Adrenal gland (tissue), 12 donors: ENCODE measurements around the gene TRIM66. TPM values are rescaled to one million over a fixed set of nuclear protein-coding genes. Genes with fewer than 3 reads are reported as not detected.

Experiments
- DNase-seq, 7 donors: peaks; one replicate each; pipeline ENCODE4 v3.0.0-alpha.2; 2019 to 2020
- H3K27ac ChIP-seq, 5 donors: fragments of 200-600 bp; sonication (generic) in 4 of 5; 1 replicate in 3 of 5; 2 replicates in 2 of 5; pipeline versions ENCODE4 v1.5.1 to v1.8.0; 2016 to 2020; ENCODE audit warnings: mild to moderate bottlenecking in 1 of 5
- H3K27me3 ChIP-seq: fragments of 200-600 bp; 2 replicates; pipeline ENCODE4 v1.8.0; 2021
- H3K36me3 ChIP-seq, 2 donors: fragments of 200-600 bp; replicated peaks in 1 of 2; 1 replicate in 1 of 2; 2 replicates in 1 of 2; pipeline versions ENCODE4 v1.5.1 to v1.8.0; 2018 to 2022
- H3K4me1 ChIP-seq, 2 donors: fragments of 200-600 bp; replicated peaks in 1 of 2; 1 replicate in 1 of 2; 2 replicates in 1 of 2; pipeline versions ENCODE4 v1.5.1 to v1.8.0; 2018 to 2021
- H3K4me3 ChIP-seq, 4 donors: fragments of 200-600 bp; sonication (generic) in 3 of 4; one replicate each; pipeline ENCODE4 v1.5.1; 2016 to 2018
- H3K9me3 ChIP-seq, 3 donors: fragments of 200-600 bp; sonication (generic) in 1 of 3; replicated peaks in 1 of 3; 1 replicate in 2 of 3; 2 replicates in 1 of 3; pipeline versions ENCODE4 v1.5.1 to v1.8.0; 2016 to 2021
- CTCF ChIP-seq, 6 experiments: fragments of 450-650 bp in 4 of 6; fragments of 200-600 bp in 2 of 6; sonication (generic) in 1 of 6; IDR thresholded peaks; 1 replicate in 5 of 6; 2 replicates in 1 of 6; pipeline versions ENCODE4 v1.5.1 to v1.8.0; 2016 to 2021; ENCODE audit warnings: antibody characterized with exemption in 6 of 6, mild to moderate bottlenecking in 2 of 6, moderate library complexity in 1 of 6
- POLR2A ChIP-seq, 2 donors: fragments of 450-650 bp; IDR thresholded peaks; one replicate each; pipeline ENCODE4 v1.6.1; 2017; ENCODE audit warnings: antibody characterized with exemption in 2 of 2, mild to moderate bottlenecking in 2 of 2, moderate library complexity in 1 of 2
- WGBS, 4 donors: extraction: QIAGEN DNeasy Blood & Tissue Kit in 2 of 4; methylation state at CpG; one replicate each; pipeline versions ENCODE4 v1.1.5 to v1.1.7; 2013 to 2017; 5-methylcytosine and 5-hydroxymethylcytosine counted together
- intact Hi-C, 2 donors: fragments of 100-400 bp; cut with DNase I; formaldehyde crosslinking; loops; one replicate each; pipeline versions ENCODE4 v1.14.1 to v1.15.0; 2022 to 2023
- polyA plus RNA-seq, 3 donors: library from polyadenylated mRNA; stranded (reverse); fragments of 200-250 nt in 2 of 3; fragments of 350-450 nt in 1 of 3; fragmentation: Illumina TruSeq in 1 of 3; extraction: RNeasy Lipid Tissue Mini Kit (QIAGEN cat#74804) in 1 of 3; gene quantifications; one replicate each; pipeline ENCODE4 v1.2.3, GENCODE V29; 2013 to 2014
- total RNA-seq, 9 donors: library from RNA; depleted of rRNA in 4 of 9; stranded (reverse); fragments of >200 nt in 4 of 9; fragments of 120-200 nt in 1 of 9; fragmentation: NEBNext Ultra II Directional in 1 of 9; extraction: Animal tissue kit (Norgen Biotek cat#: 25700) in 1 of 9; gene quantifications; one replicate each; pipeline versions ENCODE4 v1.1.0 to v1.2.4, GENCODE V29; 2013 to 2023
- donor health status: healthy with polysubstance abuse.
- donor health status: Bipolar disorder and iron deficiency.
- donor health status: DM: yes; HTN: yes; CAD: no.
- donor health status: DM: no; HTN: no; CAD: no.
- donor health status: DM: no; HTN: no; CAD: no.
- donor health status: DM: yes; HTN: yes; CAD: no.

Gene TRIM66
- total and polyA plus RNA-seq, 12 donors: 3.6 to 18.4 (median 8.3) TPM

- intact Hi-C loops: no loop called here
- H3K27ac ChIP-seq: peak overlapping the region in 3 of 5 donors; percentile 4 to 90 (median 16)
Observed at GRCh38 chr11:8724682-8725081, 42.2 kb upstream of the TRIM66 start.

DNA sequence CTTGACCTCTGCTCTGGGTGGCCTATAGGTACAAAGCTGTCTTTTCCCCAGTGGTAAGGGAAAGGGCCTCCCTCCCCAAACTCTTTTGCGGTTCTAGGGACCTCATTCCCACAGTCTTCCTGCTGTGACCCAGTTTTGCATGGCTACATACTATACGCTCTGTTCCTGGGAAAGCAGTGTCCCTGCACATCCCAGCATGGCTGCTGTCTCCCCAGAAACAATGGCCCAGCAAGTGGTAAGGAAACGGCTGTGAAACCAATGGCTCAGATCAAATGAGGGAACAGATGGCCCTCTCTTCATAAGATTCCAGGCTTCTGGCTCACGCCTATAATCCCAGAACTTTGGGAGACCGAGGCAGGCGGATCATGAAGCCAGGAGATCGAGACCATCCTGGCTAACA, 41.2 kb upstream of the TRIM66 start:
- Histone ChIP-seq H3K36me3 (peaks cover 0 to 14% of the 10 kb centered on the region in 2 donors), H3K27me3 (no peaks in the 10 kb centered on the region), H3K4me3 (no peak overlapping the region), H3K4me1 (peaks cover 34 to 75% of the 10 kb centered on the region in 2 donors), H3K27ac (peak overlapping the region in 3 of 5 donors; percentile 16 to 90 (median 88)), H3K9me3 (no peaks in the 10 kb centered on the region)
- DNase-seq: no peak
- TF ChIP-seq CTCF (IDR thresholded peaks at IDR 0.05) (no peak), POLR2A (IDR thresholded peaks at IDR 0.05) (no peak)
- 83 to 95% (median 91%) methylated on average over 7 of the region's 7 CpGs for WGBS, 4 donors
- intact Hi-C loops: no loop called here

More at GRCh38 chr11:8724682-8725081, 42.2 kb upstream of the TRIM66 start:
- 41 to 69% (median 63%) methylated on average over 5 to 7 of the region's 7 CpGs for WGBS, 4 donors
- no peaks in the 10 kb centered on the region for H3K9me3 ChIP-seq
- peaks cover 0 to 17% of the 10 kb centered on the region in 2 donors for H3K36me3 ChIP-seq
- TF ChIP-seq CTCF (IDR thresholded peaks at IDR 0.05): no peak
- TF ChIP-seq POLR2A (IDR thresholded peaks at IDR 0.05): no peak
- H3K4me3 ChIP-seq: no peak overlapping the region
- H3K4me1 ChIP-seq: peaks cover 35 to 74% of the 10 kb centered on the region in 2 donors
- DNase-seq: no peak
- no peaks in the 10 kb centered on the region for H3K27me3 ChIP-seq

- intact Hi-C loops: no loop called here
- Histone ChIP-seq H3K27me3 (no peaks in the 10 kb centered on the region), H3K27ac (peak overlapping the region in 2 of 5 donors; percentile 88 to 90), H3K4me3 (no peak overlapping the region), H3K36me3 (peaks cover 0 to 14% of the 10 kb centered on the region in 2 donors), H3K9me3 (no peaks in the 10 kb centered on the region), H3K4me1 (peaks cover 33 to 74% of the 10 kb centered on the region in 2 donors)
- WGBS, 4 donors: 76 to 100% (median 89%) methylated on average over 2 to 3 of the region's 3 CpGs
- TF ChIP-seq POLR2A (IDR thresholded peaks at IDR 0.05): no peak
- TF ChIP-seq CTCF (IDR thresholded peaks at IDR 0.05): no peak
- no peak for DNase-seq
Observed at GRCh38 chr11:8722809-8723208, 40.3 kb upstream of the TRIM66 start.

GRCh38 chr11:8721609-8722500, 39.4 kb upstream of the TRIM66 start:
- Histone ChIP-seq H3K4me1 (peaks cover 43 to 76% of the 10 kb centered on the region in 2 donors), H3K4me3 (no peak overlapping the region), H3K27ac (peak overlapping the region in 3 of 5 donors; percentile 33 to 90 (median 88)), H3K9me3 (no peaks in the 10 kb centered on the region), H3K36me3 (peaks cover 0 to 20% of the 10 kb centered on the region in 2 donors), H3K27me3 (no peaks in the 10 kb centered on the region)
- 52 to 80% (median 74%) methylated on average over 9 to 13 of the region's 13 CpGs for WGBS, 4 donors
- TF ChIP-seq CTCF (IDR thresholded peaks at IDR 0.05) (no peak), POLR2A (IDR thresholded peaks at IDR 0.05) (no peak)
- intact Hi-C loops: no loop called here
- no peak for DNase-seq
